Endothelial cell of umbilical vein (primary cell): ENCODE measurements around the gene ERCC8. TPM values are rescaled to one million over a fixed set of nuclear protein-coding genes. Genes with fewer than 3 reads are reported as not detected.
"Not testable (repeated sequence)": the region's sequence is repeated elsewhere in the genome, so short reads cannot be mapped to it uniquely, and the experiment has no call there.

ENCODE experiments used
- BruUV-seq: library from RNA; stranded (reverse); fragments of 400-500 nt; replicated peaks from 2 replicates; lab custom pipeline; 2021; lab: Mats Ljungman, UMichigan
- CTCF ChIA-PET: fragments of 300-600, 350-600 bp; sonication (Branson Sonifier 250); formaldehyde crosslinking; loops from one replicate; lab custom pipeline; 2021; ENCODE audit warnings: antibody characterized with exemption, inconsistent platforms; lab: Charles Lee
- POLR2A ChIA-PET: fragments of 300-600, 350-600 bp; sonication (Branson Sonifier 250); formaldehyde crosslinking; loops from one replicate; lab custom pipeline; 2021; ENCODE audit warnings: antibody characterized with exemption, inconsistent platforms; lab: Charles Lee
- DNase-seq: peaks from one replicate; pipeline ENCODE4 v3.0.0-alpha.2; 2011; ENCODE audit warnings: low read depth, low spot score
- FAIRE-seq: peaks from 2 replicates; lab custom pipeline; 2011; peaks lifted over from hg19 to GRCh38; lab: Jason Lieb, UNC
- H2AFZ ChIP-seq: 2 replicates; pipeline ENCODE4 v1.6.0; 2012; ENCODE audit warnings: low read depth, low read length, control low read depth, inconsistent platforms
- H3K27ac ChIP-seq: 2 replicates; pipeline ENCODE4 v1.5.1; 2011; ENCODE audit warnings: low read depth, mild to moderate bottlenecking, control low read depth, low read length, moderate library complexity; ENCODE audit not compliant: insufficient read depth
- H3K27me3 ChIP-seq, 2 experiments: 2 replicates each; pipeline versions ENCODE4 v1.6.0 to v1.6.1; 2011; ENCODE audit warnings: low read length in 2 of 2, mixed read lengths in 1 of 2; ENCODE audit not compliant: control insufficient read depth in 2 of 2, insufficient read depth in 2 of 2
- H3K36me3 ChIP-seq, 2 experiments: 2 replicates in 1 of 2; 3 replicates in 1 of 2; pipeline ENCODE4 v1.5.1; 2011; ENCODE audit warnings: low read length in 2 of 2, mild to moderate bottlenecking in 1 of 2, moderate library complexity in 1 of 2; ENCODE audit not compliant: control insufficient read depth in 2 of 2, insufficient read depth in 2 of 2; ENCODE audit errors: extremely low read depth in 1 of 2
- H3K4me1 ChIP-seq: 3 replicates; pipeline ENCODE4 v1.5.1; 2011; ENCODE audit warnings: mild to moderate bottlenecking, low read length; ENCODE audit not compliant: control insufficient read depth, insufficient read depth; ENCODE audit errors: extremely low read depth
- H3K4me2 ChIP-seq: 2 replicates; pipeline ENCODE4 v1.6.1; 2011; ENCODE audit warnings: low read length, control low read depth, mixed read lengths; ENCODE audit not compliant: insufficient read depth
- H3K4me3 ChIP-seq, 3 experiments: fragments of 200-600 bp in 1 of 3; sonication (generic), shearing (Covaris generic) in 1 of 3; replicated peaks in 1 of 3; 2 replicates each; pipeline ENCODE4 v1.5.1; 2011 to 2016; ENCODE audit warnings: control low read depth in 3 of 3, low read length in 3 of 3, mild to moderate bottlenecking in 2 of 3, inconsistent platforms in 1 of 3, low read depth in 1 of 3, moderate library complexity in 1 of 3; ENCODE audit not compliant: insufficient read depth in 1 of 3
- H3K79me2 ChIP-seq: 2 replicates; pipeline ENCODE4 v1.6.0; 2012; ENCODE audit warnings: low read length, inconsistent platforms; ENCODE audit not compliant: control insufficient read depth, insufficient read depth
- H3K9ac ChIP-seq: replicated peaks from 2 replicates; pipeline ENCODE3; 2011; ENCODE audit warnings: low read length, control low read depth; ENCODE audit not compliant: insufficient read depth; ENCODE audit errors: extremely low read depth
- H3K9me1 ChIP-seq: replicated peaks from 3 replicates; pipeline ENCODE4 v1.6.0; 2011; ENCODE audit warnings: mild to moderate bottlenecking, low read length; ENCODE audit not compliant: control insufficient read depth, insufficient read depth; ENCODE audit errors: extremely low read depth
- H3K9me3 ChIP-seq: replicated peaks from 2 replicates; pipeline ENCODE4 v1.5.1; 2012; ENCODE audit warnings: low read length, inconsistent platforms; ENCODE audit not compliant: control insufficient read depth, insufficient read depth
- H4K20me1 ChIP-seq: replicated peaks from 2 replicates; pipeline ENCODE3; 2011; ENCODE audit warnings: mild to moderate bottlenecking, low read length; ENCODE audit not compliant: control insufficient read depth, insufficient read depth; ENCODE audit errors: extremely low read depth
- EZH2 ChIP-seq: IDR thresholded peaks from 2 replicates; pipeline ENCODE4 v1.6.1; 2012; ENCODE audit warnings: borderline replicate concordance, low read depth, mild to moderate bottlenecking, moderate library complexity, low read length, inconsistent platforms; ENCODE audit not compliant: severe bottlenecking
- FOS ChIP-seq: IDR thresholded peaks from 2 replicates; pipeline ENCODE4 v1.6.1; 2011; ENCODE audit warnings: mild to moderate bottlenecking, low read length, moderate library complexity, borderline replicate concordance; ENCODE audit not compliant: insufficient read depth
- GATA2 ChIP-seq: IDR thresholded peaks from 2 replicates; pipeline ENCODE4 v1.7.0; 2011; ENCODE audit warnings: low read depth, mild to moderate bottlenecking, moderate library complexity, mixed read lengths, low read length; ENCODE audit not compliant: insufficient read length, insufficient read depth
- JUN ChIP-seq: IDR thresholded peaks from 2 replicates; pipeline ENCODE4 v1.6.1; 2011; ENCODE audit warnings: borderline replicate concordance, low read depth; ENCODE audit not compliant: insufficient read length, insufficient read depth
- MYC ChIP-seq: IDR thresholded peaks from one replicate; pipeline ENCODE4 v1.6.1; 2011; ENCODE audit warnings: mild to moderate bottlenecking, low read depth, low read length
- POLR2A ChIP-seq: IDR thresholded peaks from 2 replicates; pipeline ENCODE4 v1.6.1; 2012; ENCODE audit warnings: low read depth, mild to moderate bottlenecking, control low read depth, low read length
- POLR2AphosphoS5 ChIP-seq: IDR thresholded peaks from 2 replicates; pipeline ENCODE4 v1.6.1; 2012; ENCODE audit warnings: low read depth, mild to moderate bottlenecking, control low read depth, low read length, moderate library complexity; ENCODE audit not compliant: insufficient read depth
- dilution Hi-C: fragments of 300-500 bp; cut with MboI; formaldehyde crosslinking; loops from one replicate; pipeline ENCODE4 v1.15.0; 2019; ENCODE audit warnings: low sequenced_read_pairs; ENCODE audit not compliant: extremely low pct_ligation_motif_present
- intact Hi-C: fragments of 100-400 bp; cut with micrococcal nuclease; formaldehyde crosslinking; loops from one replicate; pipeline ENCODE4 v1.10.0; 2022
- polyA plus RNA-seq, 4 experiments: library from polyadenylated mRNA; depleted of rRNA in 3 of 4; stranded (reverse) in 3 of 4; unstranded in 1 of 4; fragments of >200 nt; gene quantifications; 2 replicates each; pipeline versions ENCODE4 v1.2.1 to v1.2.3, GENCODE V29; 2011 to 2012; ENCODE audit warnings: missing spikeins in 1 of 4
- total RNA-seq: library from RNA; stranded (reverse); gene quantifications from 2 replicates; pipeline ENCODE4 v1.2.3, GENCODE V29; 2021
- TF ChIP-seq, protein P1 (sequence below), 2 donors: IDR thresholded peaks; 1 replicate in 1 of 2; 2 replicates in 1 of 2; pipeline ENCODE4 v1.5.1; 2011; ENCODE audit warnings: low read length in 2 of 2, mild to moderate bottlenecking in 2 of 2, moderate library complexity in 2 of 2, control low read depth in 1 of 2, inconsistent platforms in 1 of 2, low read depth in 1 of 2; ENCODE audit not compliant: insufficient read depth in 1 of 2; ENCODE audit errors: extremely low read depth in 1 of 2
- TF ChIP-seq, protein P2 (sequence below): IDR thresholded peaks from 2 replicates; pipeline ENCODE4 v1.6.1; 2011; ENCODE audit not compliant: insufficient read depth, insufficient read length

Gene ERCC8
- total and polyA plus RNA-seq, 2 donors (not counting 3 experiments of a cell fraction or from before 2014, with no cell fraction given), result 10.4 to 11.8 TPM

DNA sequence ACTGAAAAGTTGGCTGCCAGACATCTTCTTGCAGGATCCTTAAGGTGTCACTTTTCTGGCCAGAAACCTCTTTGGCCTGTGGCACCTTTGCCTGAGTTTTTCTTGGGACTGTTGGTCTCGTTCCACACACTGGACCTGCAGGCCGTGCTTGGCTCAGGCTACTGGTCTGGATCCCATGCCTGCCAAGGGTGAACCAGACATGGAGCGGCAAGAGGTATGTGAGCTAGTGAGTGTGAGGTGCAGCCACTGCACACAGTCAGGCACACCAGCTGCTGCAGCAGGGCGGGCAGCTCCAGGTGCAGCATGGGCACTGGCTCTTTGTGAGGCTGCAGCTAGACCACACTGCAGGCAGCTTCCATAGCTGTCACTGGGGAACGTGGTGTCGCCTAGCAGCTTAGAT lies 48.0 kb upstream of the ERCC8 start:
- no TSS peak for BruUV-seq
- Histone ChIP-seq H3K79me2 (no peaks in the 10 kb centered on the region), H3K4me3 (no peak overlapping the region), H3K4me1 (peaks cover 4% of the 10 kb centered on the region), H3K9me3 (no peaks in the 10 kb centered on the region), H3K9me1 (no peaks in the 10 kb centered on the region), H3K27ac (no peak overlapping the region), H3K36me3 (peaks cover 0 to 3% of the 10 kb centered on the region in 2 experiments), H2AFZ (no peak overlapping the region), H3K27me3 (no peaks in the 10 kb centered on the region), H3K4me2 (no peak overlapping the region), H3K9ac (no peak overlapping the region), H4K20me1 (no peaks in the 10 kb centered on the region)
- DNase-seq, result no peak
- dilution Hi-C loops, result no loop called here
- FAIRE-seq, result no peak
- CTCF ChIA-PET, result interaction anchor here (1.5 kb wide), 1 partner anchor 16 kb away, joined by 3 read pairs; no protein-coding TSS in a partner anchor
- no peak for TF ChIP-seq POLR2A
- no peak for TF ChIP-seq EZH2
- TF ChIP-seq MYC, result no peak
- no peak for TF ChIP-seq GATA2
- no peak for TF ChIP-seq FOS
- no peak for TF ChIP-seq JUN
- no peak for TF ChIP-seq POLR2AphosphoS5
- POLR2A ChIA-PET, result no interaction called here
- intact Hi-C loops, result no loop called here

DNA sequence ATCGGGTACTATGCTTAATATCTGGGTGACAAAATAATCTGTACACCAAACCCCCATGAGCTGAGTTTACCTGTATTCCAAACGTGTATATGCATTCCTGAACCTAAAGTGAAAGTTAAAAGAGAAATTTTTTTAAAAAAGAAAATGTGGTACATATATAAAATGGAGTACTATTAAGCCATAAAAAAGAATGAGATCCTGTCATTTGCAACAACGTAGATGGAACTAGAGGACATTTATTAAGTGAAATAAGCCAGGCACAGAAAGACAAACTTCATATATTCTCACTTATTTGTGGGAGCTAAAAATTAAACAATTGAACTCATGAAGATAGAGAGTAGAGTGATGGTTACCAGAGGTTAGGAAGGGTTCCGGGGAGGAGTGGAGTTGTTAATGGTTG lies 44.9 kb upstream of the ERCC8 start:
- Histone ChIP-seq H3K4me1 (no peaks in the 10 kb centered on the region), H3K27ac (no peak overlapping the region), H4K20me1 (no peaks in the 10 kb centered on the region), H3K4me3 (no peak overlapping the region), H2AFZ (no peak overlapping the region), H3K9me1 (no peaks in the 10 kb centered on the region), H3K4me2 (no peak overlapping the region), H3K9me3 (no peaks in the 10 kb centered on the region), H3K36me3 (peaks cover 0 to 3% of the 10 kb centered on the region in 2 experiments), H3K9ac (no peak overlapping the region), H3K79me2 (no peaks in the 10 kb centered on the region), H3K27me3 (no peaks in the 10 kb centered on the region)
- CTCF ChIA-PET, result no interaction called here
- BruUV-seq, result no TSS peak
- POLR2A ChIA-PET, result no interaction called here
- no peak for FAIRE-seq
- no peak for DNase-seq
- intact Hi-C loops (no loop called here), dilution Hi-C loops (no loop called here)
- TF ChIP-seq GATA2, result no peak
- no peak for TF ChIP-seq POLR2AphosphoS5
- TF ChIP-seq JUN, result no peak
- no peak for TF ChIP-seq MYC
- no peak for TF ChIP-seq FOS
- TF ChIP-seq, protein P1, sequence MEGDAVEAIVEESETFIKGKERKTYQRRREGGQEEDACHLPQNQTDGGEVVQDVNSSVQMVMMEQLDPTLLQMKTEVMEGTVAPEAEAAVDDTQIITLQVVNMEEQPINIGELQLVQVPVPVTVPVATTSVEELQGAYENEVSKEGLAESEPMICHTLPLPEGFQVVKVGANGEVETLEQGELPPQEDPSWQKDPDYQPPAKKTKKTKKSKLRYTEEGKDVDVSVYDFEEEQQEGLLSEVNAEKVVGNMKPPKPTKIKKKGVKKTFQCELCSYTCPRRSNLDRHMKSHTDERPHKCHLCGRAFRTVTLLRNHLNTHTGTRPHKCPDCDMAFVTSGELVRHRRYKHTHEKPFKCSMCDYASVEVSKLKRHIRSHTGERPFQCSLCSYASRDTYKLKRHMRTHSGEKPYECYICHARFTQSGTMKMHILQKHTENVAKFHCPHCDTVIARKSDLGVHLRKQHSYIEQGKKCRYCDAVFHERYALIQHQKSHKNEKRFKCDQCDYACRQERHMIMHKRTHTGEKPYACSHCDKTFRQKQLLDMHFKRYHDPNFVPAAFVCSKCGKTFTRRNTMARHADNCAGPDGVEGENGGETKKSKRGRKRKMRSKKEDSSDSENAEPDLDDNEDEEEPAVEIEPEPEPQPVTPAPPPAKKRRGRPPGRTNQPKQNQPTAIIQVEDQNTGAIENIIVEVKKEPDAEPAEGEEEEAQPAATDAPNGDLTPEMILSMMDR (IDR thresholded peaks at IDR 0.05; ENCODE audit: extremely low read depth in 1 of 2, insufficient read depth in 1 of 2, low read depth in 1 of 2, low read length in 2 of 2), result no peak
- no peak for TF ChIP-seq POLR2A
- TF ChIP-seq EZH2, result no peak
- TF ChIP-seq, protein P2, sequence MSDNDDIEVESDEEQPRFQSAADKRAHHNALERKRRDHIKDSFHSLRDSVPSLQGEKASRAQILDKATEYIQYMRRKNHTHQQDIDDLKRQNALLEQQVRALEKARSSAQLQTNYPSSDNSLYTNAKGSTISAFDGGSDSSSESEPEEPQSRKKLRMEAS, result no peak

DNA sequence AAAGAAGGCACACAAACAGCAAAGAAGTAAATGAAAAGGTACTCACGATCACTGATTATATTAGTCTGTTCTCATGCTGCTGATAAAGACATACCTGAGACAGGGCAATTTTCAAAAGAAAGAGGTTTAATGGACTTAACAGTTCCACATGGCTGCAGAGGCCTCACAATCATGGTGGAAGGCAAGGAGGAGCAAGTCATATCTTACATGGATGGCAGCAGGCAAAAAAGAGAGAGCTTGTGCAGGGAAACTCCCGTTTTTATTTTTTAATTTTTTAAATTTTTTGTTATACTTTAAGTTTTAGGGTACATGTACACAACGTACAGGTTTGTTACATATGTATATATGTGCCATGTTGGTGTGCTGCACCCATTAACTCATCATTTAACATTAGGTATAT lies 37.3 kb upstream of the ERCC8 start:
- H3K9ac ChIP-seq, FAIRE-seq, H3K4me3 ChIP-seq, H3K27ac ChIP-seq, dilution Hi-C loops, H3K27me3 ChIP-seq, DNase-seq, H3K36me3 ChIP-seq, H3K9me3 ChIP-seq, intact Hi-C loops, H3K4me1 ChIP-seq, CTCF ChIA-PET, H3K79me2 ChIP-seq, BruUV-seq, H3K4me2 ChIP-seq, H2AFZ ChIP-seq, H4K20me1 ChIP-seq, POLR2A ChIA-PET, H3K9me1 ChIP-seq: not testable (repeated sequence)
